Choroid plexus epithelial cell (primary cell): ENCODE measurements around the gene MGAT5.

Experiments used
- DNase-seq: peaks from one replicate; pipeline ENCODE4 v3.0.0-alpha.2; 2010; ENCODE audit warnings: low read depth
- H3K4me3 ChIP-seq: 2 replicates; pipeline ENCODE4 v1.5.1; 2011; ENCODE audit warnings: low read depth, mild to moderate bottlenecking, control low read depth, low read length, moderate library complexity
- CTCF ChIP-seq: conservative IDR thresholded peaks from 2 replicates; pipeline ENCODE4 v1.5.1; 2011; ENCODE audit warnings: low read depth, mild to moderate bottlenecking, control low read depth, inconsistent platforms, low read length, moderate library complexity

MGAT5 gene

GRCh38 chr2:134433979-134434378, 180.1 kb downstream of the MGAT5 start:
- DNase-seq, result no peak
- TF ChIP-seq CTCF, result no peak
- no peak overlapping the region for H3K4me3 ChIP-seq

- no peak overlapping the region for H3K4me3 ChIP-seq
- DNase-seq, result no peak
- no peak for TF ChIP-seq CTCF
Measured at GRCh38 chr2:134435505-134435904, 181.6 kb downstream of the MGAT5 start.

GRCh38 chr2:134435936-134436335, 182.1 kb downstream of the MGAT5 start:
- no peak for TF ChIP-seq CTCF
- DNase-seq, result no peak
- no peak overlapping the region for H3K4me3 ChIP-seq

- TF ChIP-seq CTCF, result no peak
- no peak overlapping the region for H3K4me3 ChIP-seq
- no peak for DNase-seq
Measured at GRCh38 chr2:134436706-134437105, 182.8 kb downstream of the MGAT5 start.

GRCh38 chr2:134438371-134438770, 184.5 kb downstream of the MGAT5 start:
- TF ChIP-seq CTCF, result no peak
- no peak for DNase-seq
- no peak overlapping the region for H3K4me3 ChIP-seq

- no peak for DNase-seq
- H3K4me3 ChIP-seq, result no peak overlapping the region
- no peak for TF ChIP-seq CTCF
Measured at GRCh38 chr2:134440336-134440909, 186.6 kb downstream of the MGAT5 start.

GRCh38 chr2:134441153-134441863, 187.4 kb downstream of the MGAT5 start:
- no peak for TF ChIP-seq CTCF
- no peak for DNase-seq
- no peak overlapping the region for H3K4me3 ChIP-seq
